HG03378 (cell line): ENCODE results near the gene PDE3B.
"Not testable (repeated sequence)": the region's sequence is repeated elsewhere in the genome, so short reads cannot be mapped to it uniquely, and the experiment has no call there.

ENCODE experiments used
- ATAC-seq: cut with Tn5 transposase; IDR thresholded peaks from one replicate; pipeline ENCODE4 v1.9.1; 2021; ENCODE audit warnings: mild to moderate bottlenecking, moderate library complexity; ENCODE audit not compliant: unreplicated experiment

Gene PDE3B

GRCh38 chr11:14793546-14793945 lies 149.9 kb downstream of the PDE3B start:
- no peak for ATAC-seq

- not testable (repeated sequence) for ATAC-seq
These were observed 152.4 kb downstream of the PDE3B start for GRCh38 chr11:14796028-14796427.

- no peak for ATAC-seq
These were observed 160.2 kb downstream of the PDE3B start for GRCh38 chr11:14803846-14804245.

- ATAC-seq, result no peak
These were observed 165.9 kb downstream of the PDE3B start for GRCh38 chr11:14809466-14809865.

GRCh38 chr11:14812757-14813156 lies 169.2 kb downstream of the PDE3B start:
- no peak for ATAC-seq

- no peak for ATAC-seq
These were observed 169.9 kb downstream of the PDE3B start for GRCh38 chr11:14813516-14813915.

- no peak for ATAC-seq
These were observed 175.2 kb downstream of the PDE3B start for GRCh38 chr11:14818779-14819178.

- ATAC-seq, result no peak
These were observed 176.0 kb downstream of the PDE3B start for GRCh38 chr11:14819596-14819995.

- no peak for ATAC-seq
These were observed 177.4 kb downstream of the PDE3B start for GRCh38 chr11:14821031-14821430.

- no peak for ATAC-seq
These were observed 183.0 kb downstream of the PDE3B start for GRCh38 chr11:14826600-14826999.

- ATAC-seq, result no peak
These were observed 192.2 kb downstream of the PDE3B start for GRCh38 chr11:14835496-14836492.

- ATAC-seq, result no peak
These were observed 198.4 kb downstream of the PDE3B start for GRCh38 chr11:14842002-14842401.

GRCh38 chr11:14852571-14853177 lies 209.1 kb downstream of the PDE3B start:
- ATAC-seq, result no peak

GRCh38 chr11:14854057-14854456 lies 210.5 kb downstream of the PDE3B start:
- ATAC-seq, result no peak

- ATAC-seq, result no peak
These were observed 212.3 kb downstream of the PDE3B start for GRCh38 chr11:14855890-14856289.

- no peak for ATAC-seq
These were observed 214.0 kb downstream of the PDE3B start for GRCh38 chr11:14857621-14858020.

GRCh38 chr11:14858404-14858803 lies 214.8 kb downstream of the PDE3B start:
- ATAC-seq, result no peak

GRCh38 chr11:14860511-14860910 lies 216.9 kb downstream of the PDE3B start:
- ATAC-seq, result no peak

GRCh38 chr11:14861680-14862079 lies 218.1 kb downstream of the PDE3B start:
- ATAC-seq, result no peak

GRCh38 chr11:14863775-14864174 lies 220.2 kb downstream of the PDE3B start:
- not testable (repeated sequence) for ATAC-seq

GRCh38 chr11:14872032-14872431 lies 228.4 kb downstream of the PDE3B start:
- no peak for ATAC-seq

- ATAC-seq, result no peak
These were observed 230.0 kb downstream of the PDE3B start for GRCh38 chr11:14873632-14874031.
